ENCODE data around the gene MGMT. TPM values are rescaled to one million over a fixed set of nuclear protein-coding genes. Genes with fewer than 3 reads are reported as not detected.

MGMT gene
- polyA plus RNA-seq, 1 donor from 2014 or later = 0.94 TPM

DNA sequence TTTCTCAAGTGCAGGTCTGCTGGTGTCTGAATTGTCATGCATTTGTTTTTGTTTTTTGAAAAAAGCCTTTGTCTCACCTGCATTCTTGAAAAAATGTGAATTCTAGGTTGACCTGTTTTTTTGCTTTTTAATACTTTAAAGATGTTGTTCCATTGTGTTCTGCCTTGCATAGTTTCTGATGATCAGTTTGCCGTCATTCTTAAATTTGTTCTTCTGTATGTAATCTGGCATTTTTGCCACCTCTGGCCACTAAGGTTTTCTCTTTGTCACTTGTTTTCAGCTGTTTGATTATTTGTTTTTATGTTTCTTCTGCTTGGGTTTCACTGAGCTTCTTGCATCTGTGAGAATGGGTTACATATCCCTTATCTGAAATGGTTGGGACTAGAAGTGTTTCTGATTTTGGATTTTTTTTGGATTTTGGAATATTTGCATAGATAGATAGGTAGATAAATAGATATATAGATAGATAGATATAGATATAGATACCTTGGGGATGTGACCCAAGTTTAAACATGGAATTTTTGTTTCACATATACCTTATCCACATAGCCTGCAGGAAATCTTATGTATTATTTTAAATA lies 16.5 kb downstream of the MGMT start:
- Histone ChIP-seq H3K4me2 (ENCODE audit: low read length) (no peak overlapping the region), H3F3A (ENCODE audit: insufficient read depth, low read length, poor library complexity, severe bottlenecking) (no peaks in the 10 kb centered on the region), H3K36me3 (ENCODE audit: insufficient read depth, low read length) (no peaks in the 10 kb centered on the region), H2AFZ (ENCODE audit: low read depth, low read length) (no peak overlapping the region), H3K27ac (ENCODE audit: low read length) (no peak overlapping the region), H3K27me3 (ENCODE audit: insufficient read depth, low read depth, low read length) (no peaks in the 10 kb centered on the region), H3K9me2 (ENCODE audit: insufficient read depth, low read length) (no peaks in the 10 kb centered on the region), H4K20me1 (ENCODE audit: insufficient read depth) (no peaks in the 10 kb centered on the region), H3K9me3 (ENCODE audit: low read length) (peaks cover 15% of the 10 kb centered on the region), H3K79me2 (replicated peaks; ENCODE audit: insufficient read depth, low read length) (no peaks in the 10 kb centered on the region), H3K9ac (ENCODE audit: low read length) (no peak overlapping the region), H3K4me3 (ENCODE audit: low read length) (no peak overlapping the region)
- TF ChIP-seq, protein P1, sequence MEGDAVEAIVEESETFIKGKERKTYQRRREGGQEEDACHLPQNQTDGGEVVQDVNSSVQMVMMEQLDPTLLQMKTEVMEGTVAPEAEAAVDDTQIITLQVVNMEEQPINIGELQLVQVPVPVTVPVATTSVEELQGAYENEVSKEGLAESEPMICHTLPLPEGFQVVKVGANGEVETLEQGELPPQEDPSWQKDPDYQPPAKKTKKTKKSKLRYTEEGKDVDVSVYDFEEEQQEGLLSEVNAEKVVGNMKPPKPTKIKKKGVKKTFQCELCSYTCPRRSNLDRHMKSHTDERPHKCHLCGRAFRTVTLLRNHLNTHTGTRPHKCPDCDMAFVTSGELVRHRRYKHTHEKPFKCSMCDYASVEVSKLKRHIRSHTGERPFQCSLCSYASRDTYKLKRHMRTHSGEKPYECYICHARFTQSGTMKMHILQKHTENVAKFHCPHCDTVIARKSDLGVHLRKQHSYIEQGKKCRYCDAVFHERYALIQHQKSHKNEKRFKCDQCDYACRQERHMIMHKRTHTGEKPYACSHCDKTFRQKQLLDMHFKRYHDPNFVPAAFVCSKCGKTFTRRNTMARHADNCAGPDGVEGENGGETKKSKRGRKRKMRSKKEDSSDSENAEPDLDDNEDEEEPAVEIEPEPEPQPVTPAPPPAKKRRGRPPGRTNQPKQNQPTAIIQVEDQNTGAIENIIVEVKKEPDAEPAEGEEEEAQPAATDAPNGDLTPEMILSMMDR (IDR thresholded peaks at IDR 0.05; ENCODE audit: poor library complexity, severe bottlenecking) = no peak

DNA sequence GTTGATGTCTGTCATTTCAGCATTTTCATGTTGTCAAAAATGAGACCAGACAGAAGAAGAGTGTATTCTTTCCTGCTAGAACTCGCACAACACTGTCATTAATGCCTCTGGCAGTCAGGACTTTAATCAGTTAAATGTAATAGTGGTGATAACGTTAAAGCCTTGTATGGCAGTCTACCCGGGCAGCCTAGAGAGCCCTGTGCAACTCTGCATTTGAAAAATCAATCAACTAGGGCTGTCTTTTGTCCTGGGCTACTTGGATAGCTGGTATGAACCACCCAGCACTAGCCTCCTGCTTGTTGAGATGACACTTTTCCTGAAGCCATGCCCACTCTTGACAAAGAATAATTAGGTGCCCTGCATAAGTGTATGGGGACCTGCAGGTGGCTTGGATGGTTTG lies 19.8 kb downstream of the MGMT start:
- no peaks in the 10 kb centered on the region for H3K27me3 ChIP-seq (ENCODE audit: insufficient read depth, low read depth, low read length)
- H3K9me3 ChIP-seq (ENCODE audit: low read length) = peaks cover 18% of the 10 kb centered on the region
- no peak overlapping the region for H3K4me3 ChIP-seq (ENCODE audit: low read length)
- H3F3A ChIP-seq (ENCODE audit: insufficient read depth, low read length, poor library complexity, severe bottlenecking) = no peaks in the 10 kb centered on the region
- peak; percentile 29 for TF ChIP-seq POLR2AphosphoS5 (IDR thresholded peaks at IDR 0.05)
- no peak for TF ChIP-seq TAF1 (IDR thresholded peaks at IDR 0.05; ENCODE audit: low read depth)
- TF ChIP-seq, protein P1 (IDR thresholded peaks at IDR 0.05; ENCODE audit: poor library complexity, severe bottlenecking) = no peak
- no peak for TF ChIP-seq MXI1 (conservative IDR thresholded peaks at IDR 0.05; ENCODE audit: poor library complexity, severe bottlenecking)
- no peak for TF ChIP-seq RAD21 (conservative IDR thresholded peaks at IDR 0.05)
- peak; percentile 85 for TF ChIP-seq EP300 (conservative IDR thresholded peaks at IDR 0.05; ENCODE audit: poor library complexity, severe bottlenecking)
- no peak for TF ChIP-seq SMC3 (conservative IDR thresholded peaks at IDR 0.05; ENCODE audit: poor library complexity)
- TF ChIP-seq, protein P2, sequence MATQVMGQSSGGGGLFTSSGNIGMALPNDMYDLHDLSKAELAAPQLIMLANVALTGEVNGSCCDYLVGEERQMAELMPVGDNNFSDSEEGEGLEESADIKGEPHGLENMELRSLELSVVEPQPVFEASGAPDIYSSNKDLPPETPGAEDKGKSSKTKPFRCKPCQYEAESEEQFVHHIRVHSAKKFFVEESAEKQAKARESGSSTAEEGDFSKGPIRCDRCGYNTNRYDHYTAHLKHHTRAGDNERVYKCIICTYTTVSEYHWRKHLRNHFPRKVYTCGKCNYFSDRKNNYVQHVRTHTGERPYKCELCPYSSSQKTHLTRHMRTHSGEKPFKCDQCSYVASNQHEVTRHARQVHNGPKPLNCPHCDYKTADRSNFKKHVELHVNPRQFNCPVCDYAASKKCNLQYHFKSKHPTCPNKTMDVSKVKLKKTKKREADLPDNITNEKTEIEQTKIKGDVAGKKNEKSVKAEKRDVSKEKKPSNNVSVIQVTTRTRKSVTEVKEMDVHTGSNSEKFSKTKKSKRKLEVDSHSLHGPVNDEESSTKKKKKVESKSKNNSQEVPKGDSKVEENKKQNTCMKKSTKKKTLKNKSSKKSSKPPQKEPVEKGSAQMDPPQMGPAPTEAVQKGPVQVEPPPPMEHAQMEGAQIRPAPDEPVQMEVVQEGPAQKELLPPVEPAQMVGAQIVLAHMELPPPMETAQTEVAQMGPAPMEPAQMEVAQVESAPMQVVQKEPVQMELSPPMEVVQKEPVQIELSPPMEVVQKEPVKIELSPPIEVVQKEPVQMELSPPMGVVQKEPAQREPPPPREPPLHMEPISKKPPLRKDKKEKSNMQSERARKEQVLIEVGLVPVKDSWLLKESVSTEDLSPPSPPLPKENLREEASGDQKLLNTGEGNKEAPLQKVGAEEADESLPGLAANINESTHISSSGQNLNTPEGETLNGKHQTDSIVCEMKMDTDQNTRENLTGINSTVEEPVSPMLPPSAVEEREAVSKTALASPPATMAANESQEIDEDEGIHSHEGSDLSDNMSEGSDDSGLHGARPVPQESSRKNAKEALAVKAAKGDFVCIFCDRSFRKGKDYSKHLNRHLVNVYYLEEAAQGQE (IDR thresholded peaks at IDR 0.05; ENCODE audit: borderline replicate concordance) = no peak
- TF ChIP-seq EZH2 (IDR thresholded peaks at IDR 0.05; ENCODE audit: borderline replicate concordance, insufficient read depth, low read length, poor library complexity, severe bottlenecking) = no peak
- H3K4me2 ChIP-seq (ENCODE audit: low read length) = no peak overlapping the region
- H4K20me1 ChIP-seq (ENCODE audit: insufficient read depth) = no peaks in the 10 kb centered on the region
- no peaks in the 10 kb centered on the region for H3K79me2 ChIP-seq (replicated peaks; ENCODE audit: insufficient read depth, low read length)
- peak overlapping the region; percentile 24 for H3K27ac ChIP-seq (ENCODE audit: low read length)
- H3K9ac ChIP-seq (ENCODE audit: low read length) = no peak overlapping the region
- no peaks in the 10 kb centered on the region for H3K36me3 ChIP-seq (ENCODE audit: insufficient read depth, low read length)
- no peaks in the 10 kb centered on the region for H3K9me2 ChIP-seq (ENCODE audit: insufficient read depth, low read length)
- no peak overlapping the region for H2AFZ ChIP-seq (ENCODE audit: low read depth, low read length)

Data from neural cell (in vitro differentiated cells).